ENCODE data around the gene BIRC5.
"Not testable (repeated sequence)": the region's sequence is repeated elsewhere in the genome, so short reads cannot be mapped to it uniquely, and the experiment has no call there.

The BIRC5 gene

DNA sequence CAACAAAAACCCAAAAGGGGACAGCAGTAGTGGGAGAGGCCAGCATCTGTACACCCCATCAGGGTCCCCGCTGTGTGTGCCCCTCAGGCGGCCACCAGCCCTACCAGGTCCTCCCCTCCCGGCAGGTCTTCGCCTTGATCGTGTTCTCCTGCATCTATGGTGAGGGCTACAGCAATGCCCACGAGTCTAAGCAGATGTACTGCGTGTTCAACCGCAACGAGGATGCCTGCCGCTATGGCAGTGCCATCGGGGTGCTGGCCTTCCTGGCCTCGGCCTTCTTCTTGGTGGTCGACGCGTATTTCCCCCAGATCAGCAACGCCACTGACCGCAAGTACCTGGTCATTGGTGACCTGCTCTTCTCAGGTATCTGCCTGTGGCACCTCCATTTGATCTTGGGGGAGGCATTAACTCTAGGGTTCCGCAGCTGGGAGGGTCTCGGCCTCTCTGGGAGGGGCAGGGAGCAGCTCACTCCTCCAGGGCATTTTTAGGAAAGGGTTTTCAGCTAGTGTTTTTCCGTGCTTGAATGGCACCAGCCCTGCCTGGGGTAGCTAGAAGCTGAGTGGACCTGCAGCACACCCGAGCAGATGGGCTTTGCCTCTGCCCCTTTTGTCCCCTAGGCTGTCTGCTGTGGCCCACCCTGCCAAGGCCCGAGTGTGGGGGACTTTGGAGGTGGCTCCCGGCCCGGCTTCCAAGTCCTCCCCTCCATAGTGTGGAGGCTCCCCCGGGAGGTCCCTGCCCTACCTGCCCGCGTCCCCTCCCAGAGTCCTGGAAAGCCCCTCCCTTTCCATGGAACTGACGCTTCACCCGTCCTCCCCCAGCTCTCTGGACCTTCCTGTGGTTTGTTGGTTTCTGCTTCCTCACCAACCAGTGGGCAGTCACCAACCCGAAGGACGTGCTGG, 43.1 kb upstream of the BIRC5 start:
- in situ Hi-C loops (cut with MboI; ENCODE audit: low pct_unique_long_range_greater_than_20kb, low sequenced_read_pairs, unreplicated experiment) = no loop called here
- DNase-seq (ENCODE audit: low spot score) = no peak
- TF ChIP-seq, protein P1, sequence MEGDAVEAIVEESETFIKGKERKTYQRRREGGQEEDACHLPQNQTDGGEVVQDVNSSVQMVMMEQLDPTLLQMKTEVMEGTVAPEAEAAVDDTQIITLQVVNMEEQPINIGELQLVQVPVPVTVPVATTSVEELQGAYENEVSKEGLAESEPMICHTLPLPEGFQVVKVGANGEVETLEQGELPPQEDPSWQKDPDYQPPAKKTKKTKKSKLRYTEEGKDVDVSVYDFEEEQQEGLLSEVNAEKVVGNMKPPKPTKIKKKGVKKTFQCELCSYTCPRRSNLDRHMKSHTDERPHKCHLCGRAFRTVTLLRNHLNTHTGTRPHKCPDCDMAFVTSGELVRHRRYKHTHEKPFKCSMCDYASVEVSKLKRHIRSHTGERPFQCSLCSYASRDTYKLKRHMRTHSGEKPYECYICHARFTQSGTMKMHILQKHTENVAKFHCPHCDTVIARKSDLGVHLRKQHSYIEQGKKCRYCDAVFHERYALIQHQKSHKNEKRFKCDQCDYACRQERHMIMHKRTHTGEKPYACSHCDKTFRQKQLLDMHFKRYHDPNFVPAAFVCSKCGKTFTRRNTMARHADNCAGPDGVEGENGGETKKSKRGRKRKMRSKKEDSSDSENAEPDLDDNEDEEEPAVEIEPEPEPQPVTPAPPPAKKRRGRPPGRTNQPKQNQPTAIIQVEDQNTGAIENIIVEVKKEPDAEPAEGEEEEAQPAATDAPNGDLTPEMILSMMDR (IDR thresholded peaks at IDR 0.05; ENCODE audit: extremely low read depth, insufficient read depth, missing control alignments) = no peak

DNA sequence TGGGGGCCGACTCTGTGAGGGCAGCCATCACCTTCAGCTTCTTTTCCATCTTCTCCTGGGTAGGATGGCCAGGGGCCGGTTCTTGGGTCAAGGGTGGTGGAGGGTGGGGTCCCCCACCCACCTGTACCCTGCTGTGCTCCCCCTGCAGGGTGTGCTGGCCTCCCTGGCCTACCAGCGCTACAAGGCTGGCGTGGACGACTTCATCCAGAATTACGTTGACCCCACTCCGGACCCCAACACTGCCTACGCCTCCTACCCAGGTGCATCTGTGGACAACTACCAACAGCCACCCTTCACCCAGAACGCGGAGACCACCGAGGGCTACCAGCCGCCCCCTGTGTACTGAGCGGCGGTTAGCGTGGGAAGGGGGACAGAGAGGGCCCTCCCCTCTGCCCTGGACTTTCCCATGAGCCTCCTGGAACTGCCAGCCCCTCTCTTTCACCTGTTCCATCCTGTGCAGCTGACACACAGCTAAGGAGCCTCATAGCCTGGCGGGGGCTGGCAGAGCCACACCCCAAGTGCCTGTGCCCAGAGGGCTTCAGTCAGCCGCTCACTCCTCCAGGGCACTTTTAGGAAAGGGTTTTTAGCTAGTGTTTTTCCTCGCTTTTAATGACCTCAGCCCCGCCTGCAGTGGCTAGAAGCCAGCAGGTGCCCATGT, 42.3 kb upstream of the BIRC5 start:
- DNase-seq (ENCODE audit: low spot score); in situ Hi-C loops (cut with MboI; ENCODE audit: low pct_unique_long_range_greater_than_20kb, low sequenced_read_pairs, unreplicated experiment): not testable (repeated sequence)

GRCh38 chr17:78172249-78173051, 41.6 kb upstream of the BIRC5 start:
- in situ Hi-C loops (cut with MboI; ENCODE audit: low pct_unique_long_range_greater_than_20kb, low sequenced_read_pairs, unreplicated experiment) = no loop called here
- DNase-seq (ENCODE audit: low spot score) = no peak
- TF ChIP-seq, protein P1 (IDR thresholded peaks at IDR 0.05; ENCODE audit: extremely low read depth, insufficient read depth, missing control alignments) = no peak

GRCh38 chr17:78173097-78173715, 40.8 kb upstream of the BIRC5 start:
- DNase-seq (ENCODE audit: low spot score) = peak; percentile 77
- in situ Hi-C loops (cut with MboI; ENCODE audit: low pct_unique_long_range_greater_than_20kb, low sequenced_read_pairs, unreplicated experiment) = no loop called here

DNA sequence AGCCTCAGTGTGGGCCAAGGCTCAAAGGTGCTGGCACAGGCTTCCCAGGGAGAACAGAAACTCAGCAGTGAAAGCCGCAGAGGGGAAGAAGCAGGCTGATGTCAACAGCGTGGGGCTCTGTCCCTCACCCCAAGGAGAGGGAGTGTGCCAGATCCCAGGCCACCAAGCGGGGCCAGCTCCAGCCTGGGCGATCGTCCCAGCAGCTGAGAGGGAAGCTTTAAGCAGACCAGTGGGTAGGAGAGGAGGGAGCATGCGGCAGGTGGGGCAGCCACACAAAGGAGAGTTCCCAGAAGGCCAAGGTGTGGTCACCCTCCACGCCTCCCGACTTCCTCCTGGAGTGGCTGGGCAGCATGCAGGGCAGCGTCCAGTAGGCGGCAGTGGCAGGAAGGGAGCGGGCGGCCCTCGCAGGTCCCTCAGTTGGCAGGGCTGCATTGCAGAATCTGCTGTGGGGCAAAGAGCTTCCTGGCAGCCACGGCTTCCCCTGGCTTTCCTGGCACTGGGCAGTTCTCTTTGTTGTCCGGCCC, 39.6 kb upstream of the BIRC5 start:
- TF ChIP-seq, protein P1 (IDR thresholded peaks at IDR 0.05; ENCODE audit: extremely low read depth, insufficient read depth, missing control alignments) = no peak
- DNase-seq (ENCODE audit: low spot score) = no peak
- in situ Hi-C loops (cut with MboI; ENCODE audit: low pct_unique_long_range_greater_than_20kb, low sequenced_read_pairs, unreplicated experiment) = no loop called here

More at GRCh38 chr17:78173097-78173715, 40.8 kb upstream of the BIRC5 start:
- TF ChIP-seq, protein P1 (IDR thresholded peaks at IDR 0.05; ENCODE audit: extremely low read depth, insufficient read depth, missing control alignments) = no peak

DNA sequence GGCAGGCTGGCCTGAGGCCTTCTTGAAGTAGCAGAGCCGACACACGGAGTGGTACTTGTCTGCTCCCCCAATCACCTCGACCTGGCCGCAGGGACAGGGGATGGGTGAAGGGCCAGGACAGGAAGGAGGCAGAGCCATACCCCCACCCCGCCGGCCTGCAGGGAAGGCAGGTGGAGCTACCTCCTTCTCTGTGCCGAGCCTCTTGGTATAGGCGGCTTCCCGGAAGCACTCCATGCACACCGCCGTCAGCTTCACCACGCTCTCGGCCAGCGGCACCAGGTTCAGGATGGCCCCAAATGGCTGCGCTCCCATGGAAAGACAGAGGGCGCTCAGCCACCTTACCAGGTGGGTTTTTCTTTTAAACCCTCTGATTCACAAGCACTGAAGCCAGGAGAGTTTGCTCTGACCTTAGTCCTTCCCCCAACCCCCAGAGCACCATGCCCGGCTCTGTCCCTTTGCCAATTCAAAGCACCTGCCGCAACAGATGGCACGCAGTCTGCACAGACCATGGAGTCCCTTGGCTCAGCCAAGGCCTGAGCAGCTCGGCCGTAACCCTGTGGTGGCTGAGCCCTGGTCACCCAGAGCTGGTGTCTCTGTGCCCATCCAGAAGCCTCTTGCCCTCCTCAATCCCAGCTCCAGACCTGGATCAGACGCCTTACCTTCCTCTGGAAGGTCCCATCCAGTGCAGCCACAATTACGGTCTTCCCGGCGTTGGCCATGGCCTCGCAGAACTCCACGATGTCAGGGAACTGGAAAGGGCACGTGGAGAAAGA, 39.0 kb upstream of the BIRC5 start:
- DNase-seq (ENCODE audit: low spot score) = no peak
- TF ChIP-seq, protein P1 (IDR thresholded peaks at IDR 0.05; ENCODE audit: extremely low read depth, insufficient read depth, missing control alignments) = peak; percentile 12
- in situ Hi-C loops (cut with MboI; ENCODE audit: low pct_unique_long_range_greater_than_20kb, low sequenced_read_pairs, unreplicated experiment) = no loop called here

Data from GM13977 (cell line).